Stimulated activated CD4-positive, alpha-beta T cell treated with anti-CD3 and anti-CD28 coated beads, TNF-alpha, amount 100 ng/mL, for 4 hours (primary cell): ENCODE data around the gene HSPB2.
"Not testable (repeated sequence)": the region's sequence is repeated elsewhere in the genome, so short reads cannot be mapped to it uniquely, and the experiment has no call there.

Experiments
- DNase-seq, 3 experiments: peaks; one replicate each; pipeline ENCODE4 v3.0.0-alpha.2; 2020; ENCODE audit warnings: low read depth in 3 of 3

The HSPB2 gene

DNA sequence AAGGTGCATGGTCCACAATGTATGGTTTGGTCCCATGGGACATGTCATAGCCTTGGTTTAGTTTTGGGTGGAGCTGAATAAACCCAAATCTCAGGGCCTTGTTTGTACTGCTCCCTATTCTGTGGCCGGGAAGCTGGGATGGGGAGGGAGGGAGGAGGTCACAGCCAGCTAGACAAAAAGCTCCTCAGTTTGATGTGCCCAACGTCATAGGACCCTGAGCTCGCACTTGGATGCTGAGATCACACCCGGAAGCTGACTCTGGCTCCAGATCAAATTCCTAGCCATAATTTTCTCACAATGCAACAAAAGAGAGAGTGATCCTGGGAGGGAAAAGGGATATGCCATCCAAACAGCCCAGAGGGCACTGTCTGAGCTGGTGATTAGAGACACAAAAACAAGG lies 1.5 kb downstream of the HSPB2 start:
- no peak for DNase-seq

DNA sequence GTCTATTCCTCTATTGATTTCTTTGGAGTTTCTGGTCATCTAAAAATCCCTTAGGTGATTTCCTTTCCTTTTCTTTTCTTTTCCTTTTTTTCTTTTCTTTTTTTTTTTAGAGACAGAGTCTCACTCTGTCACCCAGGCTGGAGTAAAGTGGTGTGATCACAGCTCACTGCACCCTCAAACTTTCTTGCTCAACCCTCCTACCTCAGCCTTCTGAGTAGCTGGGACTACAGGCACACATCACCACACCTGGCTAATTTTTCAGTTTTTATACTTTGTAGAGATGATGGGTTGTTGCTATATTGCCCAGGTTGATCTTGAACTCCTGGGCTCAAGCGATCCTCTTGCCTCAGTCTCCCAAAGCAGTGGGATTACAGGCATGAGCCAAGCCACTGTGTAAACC lies 4.2 kb downstream of the HSPB2 start:
- no peak for DNase-seq

DNA sequence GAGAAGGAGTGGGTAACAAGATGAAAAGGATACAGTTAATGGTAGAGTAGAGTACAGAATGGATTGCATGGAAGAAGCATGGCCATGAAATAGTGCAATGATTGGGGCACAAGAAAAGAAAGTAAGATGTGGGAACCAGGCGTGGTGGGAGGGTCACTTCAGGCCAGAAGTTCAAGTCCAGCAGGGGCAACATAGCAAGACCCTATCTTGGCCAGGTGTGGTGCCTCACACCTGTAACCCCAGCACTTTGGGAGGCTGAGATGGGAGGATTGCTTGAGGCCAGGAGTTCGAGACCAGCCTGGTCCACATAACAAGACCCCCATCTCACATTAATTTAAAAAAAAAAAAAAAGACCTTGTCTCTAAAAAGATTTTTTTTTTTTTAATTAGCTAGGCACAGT lies 4.8 kb downstream of the HSPB2 start:
- no peak for DNase-seq

DNA sequence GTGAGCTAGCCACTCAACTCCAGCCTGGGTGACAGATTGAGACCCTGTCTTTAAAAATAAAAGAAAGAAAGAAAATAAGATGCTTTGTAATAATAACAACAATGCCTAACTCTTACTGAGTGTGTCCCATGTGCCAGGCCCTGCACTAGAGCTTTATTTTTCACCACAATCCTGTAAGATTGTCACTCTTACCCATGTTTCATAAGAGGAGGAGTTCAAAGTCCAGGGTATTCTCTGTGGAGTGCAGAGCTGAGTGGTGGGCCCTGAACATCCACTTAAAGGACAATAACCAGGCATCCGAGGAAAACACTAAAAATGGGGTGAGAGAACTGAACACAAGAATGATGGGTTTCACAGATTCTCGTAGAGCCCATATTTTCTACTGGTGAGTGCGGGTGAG lies 5.3 kb downstream of the HSPB2 start:
- no peak for DNase-seq

DNA sequence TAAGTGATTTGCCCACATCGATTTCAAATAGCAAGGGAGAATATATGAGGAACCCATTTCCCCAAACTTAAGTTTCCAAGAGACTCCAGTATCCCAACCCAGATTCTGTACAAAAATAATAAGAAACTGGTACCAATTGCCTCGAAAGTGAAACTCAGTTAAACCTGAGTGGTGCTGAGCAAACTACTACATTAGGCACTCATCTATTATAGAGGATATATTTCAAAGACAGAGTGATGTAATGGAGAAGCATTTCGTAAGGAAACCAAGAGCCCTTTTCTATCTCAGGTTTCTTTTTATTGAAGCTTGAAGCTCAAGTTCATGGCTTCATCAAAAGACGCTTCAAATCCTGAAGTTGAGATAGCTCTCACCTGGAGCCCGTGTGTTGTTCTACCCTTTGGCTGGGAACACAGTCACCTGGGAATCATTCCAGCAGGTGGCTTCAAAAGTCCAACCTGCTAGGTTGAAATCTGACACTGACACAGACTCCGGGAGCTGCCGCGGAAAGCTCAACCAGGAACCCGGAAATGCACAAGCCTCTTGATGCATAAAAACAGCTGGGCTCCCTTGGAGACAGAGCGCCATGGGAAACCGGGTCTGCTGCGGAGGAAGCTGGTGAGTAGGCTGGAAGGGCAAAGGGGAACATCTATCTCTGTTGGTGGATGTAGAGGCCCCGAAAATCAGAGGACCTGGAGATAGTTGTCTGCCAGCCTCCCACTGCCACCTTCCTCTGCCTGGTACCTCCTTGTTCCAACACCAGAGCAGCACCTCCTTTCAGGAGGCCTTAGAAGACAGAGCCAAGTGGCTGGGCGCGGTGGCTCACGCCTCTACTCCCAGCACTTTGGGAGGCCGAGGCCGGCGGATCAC lies 6.1 kb downstream of the HSPB2 start, which contains the start of gene C11orf52:
Gene C11orf52, plus strand, starts transcription at position 524 of the 867 bp plus-strand sequence. Its CDS starts 60 bp downstream, at position 584.
- DNase-seq, result no peak

DNA sequence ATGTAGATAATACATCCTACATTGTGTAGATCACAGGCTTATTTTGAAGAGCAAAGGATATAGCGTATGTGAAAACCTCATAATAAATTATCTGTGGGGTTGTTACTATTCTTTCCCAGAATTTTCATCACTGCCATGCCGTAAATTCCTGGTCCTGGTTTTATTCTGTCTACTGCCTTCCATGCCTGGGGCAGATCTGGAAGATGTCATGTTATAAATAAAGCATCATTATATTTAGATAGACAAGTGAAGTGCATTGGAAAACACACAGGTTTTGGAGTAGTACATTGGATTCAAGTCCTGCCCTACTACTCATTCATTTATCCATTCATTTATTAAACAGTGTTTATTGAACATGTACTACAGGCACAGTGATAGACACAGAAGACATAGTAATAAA lies 8.4 kb downstream of the HSPB2 start:
- no peak for DNase-seq

DNA sequence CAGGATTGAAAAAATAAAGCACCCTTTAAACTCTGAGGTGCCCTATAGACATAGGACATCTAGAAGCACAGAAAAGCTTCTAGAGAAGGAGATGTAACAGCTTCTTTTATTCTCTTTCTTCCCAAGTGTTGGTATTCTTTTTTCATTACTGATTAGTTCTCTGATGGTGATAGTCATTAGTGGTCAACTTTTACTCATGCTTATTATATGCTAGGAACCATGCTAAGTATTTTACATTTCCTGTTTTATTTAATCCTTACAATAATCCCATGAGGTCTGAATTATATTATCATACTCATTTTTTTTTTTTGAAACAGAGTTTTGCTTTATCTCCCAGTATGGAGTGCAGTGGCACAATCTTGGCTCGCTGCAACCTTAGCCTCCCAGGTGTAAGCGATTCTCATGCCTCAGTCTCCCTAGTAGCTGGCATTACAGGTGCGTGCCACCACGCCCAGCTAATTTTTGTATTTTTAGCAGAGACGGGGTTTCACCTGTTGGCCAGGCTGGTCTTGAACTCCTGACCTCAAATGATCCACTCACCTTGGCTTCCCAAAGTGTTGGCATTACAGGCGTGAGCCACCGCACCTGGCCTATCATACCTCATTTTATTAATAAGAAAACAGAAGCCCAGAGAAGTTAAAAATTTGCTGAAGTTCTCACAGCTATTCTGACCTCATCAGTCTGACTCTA lies 9.2 kb downstream of the HSPB2 start:
- DNase-seq, result no peak

DNA sequence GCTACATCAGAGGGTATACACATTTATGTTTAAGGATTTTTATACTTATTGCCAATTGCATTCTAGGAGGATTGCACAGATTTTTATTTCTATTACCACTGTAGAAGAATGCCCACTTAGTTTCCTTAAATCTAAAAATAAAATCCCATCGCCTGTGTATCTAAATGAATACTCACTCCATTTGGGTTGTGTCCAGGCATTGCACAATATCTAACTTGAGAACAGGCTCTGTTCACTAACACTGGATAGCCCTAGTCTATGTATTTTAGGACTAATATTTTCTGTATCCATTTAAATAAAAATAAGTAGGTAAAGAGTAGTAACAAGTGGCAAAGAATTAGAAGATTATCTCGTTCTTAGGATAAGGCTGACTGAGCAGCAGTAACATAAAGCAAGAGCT lies 10.3 kb downstream of the HSPB2 start:
- DNase-seq, result no peak

DNA sequence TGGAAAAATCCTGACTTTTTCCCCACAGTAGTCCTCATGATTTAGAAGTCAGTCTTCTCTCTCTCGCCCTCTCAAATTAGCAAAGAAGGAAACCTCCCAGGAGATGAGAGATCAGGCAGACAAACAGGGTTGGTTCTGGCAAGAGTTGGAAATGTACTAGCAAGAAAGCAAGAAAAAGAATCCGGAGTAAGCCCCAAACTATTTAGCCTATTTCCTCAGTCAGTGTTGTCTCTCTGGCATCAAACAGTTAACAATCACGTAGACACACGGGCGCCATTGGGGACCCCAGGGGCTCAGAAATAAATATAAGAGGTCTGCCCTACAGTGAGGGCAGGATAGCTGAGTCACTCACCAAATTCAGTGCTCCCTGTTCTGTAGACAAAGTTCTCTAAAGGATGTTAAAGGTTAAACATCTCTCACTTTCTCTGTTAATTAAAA lies 10.8 kb downstream of the HSPB2 start:
- DNase-seq, result no peak

DNA sequence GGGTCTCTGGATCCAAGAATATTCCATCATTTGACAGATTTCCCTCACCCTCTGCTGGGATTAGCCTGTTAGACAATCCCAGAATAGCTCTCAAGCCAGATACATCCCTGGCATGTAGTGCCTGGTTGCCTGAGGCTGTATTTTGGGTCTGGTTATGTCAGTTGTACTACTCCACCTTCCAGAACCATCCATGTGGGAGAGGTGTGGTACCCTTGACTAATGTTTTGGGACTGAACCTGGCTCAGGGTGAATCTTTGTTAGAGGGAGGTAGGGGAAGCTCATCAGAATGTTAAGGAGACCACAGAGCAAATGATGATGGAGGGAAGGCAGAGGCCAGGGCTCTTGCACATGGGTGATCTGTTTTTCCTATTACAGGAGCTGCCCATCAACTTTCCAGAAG lies 11.4 kb downstream of the HSPB2 start:
- no peak for DNase-seq

DNA sequence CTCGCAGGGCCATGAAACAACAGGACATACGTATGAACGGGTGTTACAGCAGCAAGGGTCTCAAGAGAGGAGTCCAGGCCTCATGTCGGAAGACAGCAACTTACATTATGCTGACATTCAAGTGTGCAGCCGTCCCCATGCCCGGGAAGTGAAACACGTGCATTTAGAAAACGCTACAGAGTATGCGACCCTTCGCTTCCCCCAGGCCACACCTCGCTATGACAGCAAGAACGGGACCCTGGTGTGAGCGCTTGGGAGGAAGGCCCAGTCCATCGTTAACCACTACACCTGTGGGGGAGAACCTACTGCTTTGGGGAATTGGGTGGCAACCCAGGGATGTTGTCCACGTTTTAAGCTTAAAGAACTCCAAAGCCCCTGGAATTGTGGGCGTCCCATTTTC lies 13.4 kb downstream of the HSPB2 start:
- no peak for DNase-seq

DNA sequence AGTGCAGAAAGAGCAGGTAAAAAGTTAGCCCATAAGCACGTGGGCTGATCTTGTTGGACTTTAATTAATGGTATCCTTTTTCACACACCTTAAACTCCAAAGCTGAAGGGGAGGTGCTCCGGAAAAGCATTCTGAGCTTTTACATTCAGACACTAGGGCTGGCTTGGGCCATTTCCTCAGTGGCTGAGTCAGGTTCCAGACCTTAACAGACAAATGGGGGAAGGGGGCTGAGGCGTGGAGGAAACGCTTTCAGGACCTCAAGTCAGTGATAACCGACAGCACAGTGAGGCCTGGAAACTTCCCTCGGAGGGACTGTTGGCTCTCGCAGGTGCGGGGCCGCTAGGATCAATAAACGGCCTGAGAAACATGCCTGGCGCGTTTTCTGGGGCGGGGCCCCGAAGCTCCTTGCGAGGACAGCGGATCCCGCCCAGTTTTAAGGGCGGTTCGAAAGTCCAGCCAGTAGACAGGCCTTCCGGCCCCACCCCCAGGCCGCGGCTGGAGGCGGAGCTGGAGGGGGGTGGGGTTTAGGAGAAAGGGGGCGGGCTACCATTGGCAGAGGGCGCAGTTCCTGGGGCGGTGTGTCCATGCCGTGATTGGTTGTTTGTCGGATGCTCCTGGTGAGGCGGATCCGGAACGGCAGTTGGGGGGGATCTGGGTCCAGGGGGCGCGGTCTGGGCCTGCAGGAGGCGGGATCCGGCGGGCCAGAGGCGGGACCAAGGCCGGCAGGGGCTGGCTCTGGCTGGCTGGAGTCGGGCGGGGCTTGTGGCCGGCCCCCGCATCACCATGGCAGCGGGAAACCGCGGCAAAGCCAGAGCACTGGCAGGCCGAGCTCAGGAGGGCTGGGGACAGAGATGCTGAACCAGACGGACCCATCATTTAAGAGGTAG lies 14.2 kb downstream of the HSPB2 start:
- DNase-seq, result peak; percentile 86 to 94 (median 90)

DNA sequence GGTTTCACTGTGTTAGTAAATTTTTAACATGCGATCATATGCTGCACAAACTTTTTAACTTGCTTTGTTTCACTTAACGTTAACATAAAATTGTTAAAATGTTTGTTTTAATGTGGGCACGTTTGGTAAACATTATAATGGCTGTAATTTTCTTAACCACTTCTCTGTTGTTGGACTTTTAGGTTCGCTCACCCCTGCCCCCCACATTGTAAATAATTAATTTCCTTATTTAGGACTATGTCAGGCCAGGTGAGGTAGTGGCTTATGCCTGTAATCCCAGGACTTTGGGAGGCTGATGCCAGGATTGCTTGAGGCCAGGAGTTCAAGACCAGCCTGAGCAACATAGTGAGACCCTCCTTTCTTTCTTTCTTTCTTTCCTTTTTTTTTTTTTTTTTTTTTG lies 17.9 kb downstream of the HSPB2 start:
- no peak for DNase-seq

DNA sequence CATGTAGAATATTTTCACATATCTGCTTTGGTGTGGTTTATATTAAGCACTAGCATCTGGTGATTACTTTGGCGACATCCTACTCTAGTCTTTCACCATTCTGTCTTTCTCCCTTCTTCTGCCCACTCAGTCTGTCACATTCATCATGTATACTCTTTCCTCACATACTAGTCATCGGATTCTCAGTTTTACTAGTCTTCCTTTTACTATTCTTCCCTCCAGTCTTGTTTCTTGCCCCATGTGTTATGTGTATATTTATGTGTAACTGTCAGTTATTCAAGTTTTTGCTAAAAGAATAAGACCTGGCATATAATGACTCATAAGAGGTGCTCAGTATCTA lies 20.0 kb downstream of the HSPB2 start:
- no peak for DNase-seq

DNA sequence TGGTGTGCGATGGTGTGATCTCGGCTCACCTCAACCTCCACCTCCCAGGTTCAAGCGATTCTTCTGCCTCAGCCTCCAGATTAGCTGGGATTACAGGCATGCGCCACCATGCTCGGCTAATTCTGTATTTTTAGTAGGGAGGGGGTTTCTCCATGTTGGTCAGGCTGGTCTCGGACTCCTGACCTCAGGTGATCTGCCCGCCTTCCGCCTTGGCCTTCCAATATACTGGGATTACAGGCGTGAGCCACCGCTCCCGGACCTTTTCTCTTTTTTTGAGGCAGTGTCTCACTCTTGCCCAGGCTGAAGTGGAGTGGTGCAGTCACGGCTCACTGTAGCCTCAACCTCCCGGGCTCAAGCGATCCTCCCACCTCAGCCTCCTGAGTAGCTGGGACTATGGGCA lies 20.6 kb downstream of the HSPB2 start:
- DNase-seq, result not testable (repeated sequence)

DNA sequence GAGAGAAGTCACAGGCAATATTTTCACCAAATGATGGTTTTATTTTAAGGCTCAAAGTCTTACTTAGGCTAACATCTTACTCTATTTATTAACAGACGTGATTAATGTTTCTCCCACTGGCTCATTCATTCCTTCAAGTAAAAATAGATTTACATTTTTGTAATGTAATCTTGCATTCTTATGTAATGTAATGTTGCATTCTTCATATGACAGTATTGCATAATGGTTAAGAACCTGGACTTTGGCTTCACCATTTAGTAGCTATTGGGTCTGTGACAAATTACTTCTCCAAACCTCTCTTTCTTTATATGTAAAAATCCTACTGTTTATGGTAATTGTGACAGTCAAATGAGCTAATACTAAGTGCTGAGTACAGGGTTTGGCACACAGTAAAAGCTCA lies 21.3 kb downstream of the HSPB2 start:
- no peak for DNase-seq

DNA sequence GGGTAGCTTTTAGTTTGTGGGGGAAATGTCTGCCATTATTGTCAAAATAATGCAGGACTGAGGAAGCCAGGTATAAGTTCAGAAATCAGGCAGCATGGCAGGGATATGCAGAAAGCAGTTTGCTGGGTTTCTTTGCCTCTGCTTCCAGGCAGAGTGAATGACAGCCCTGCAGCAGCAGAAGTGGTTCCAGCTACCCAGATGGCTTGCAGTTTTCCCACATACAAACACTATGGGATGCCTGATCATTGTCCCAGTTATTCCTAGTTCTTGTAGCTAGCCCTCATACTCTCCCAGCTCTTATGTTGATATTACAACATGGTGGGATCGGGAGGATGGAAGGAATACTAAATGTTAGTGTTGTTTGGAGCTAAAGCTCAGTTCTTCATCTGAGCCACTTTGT lies 21.8 kb downstream of the HSPB2 start:
- no peak for DNase-seq

DNA sequence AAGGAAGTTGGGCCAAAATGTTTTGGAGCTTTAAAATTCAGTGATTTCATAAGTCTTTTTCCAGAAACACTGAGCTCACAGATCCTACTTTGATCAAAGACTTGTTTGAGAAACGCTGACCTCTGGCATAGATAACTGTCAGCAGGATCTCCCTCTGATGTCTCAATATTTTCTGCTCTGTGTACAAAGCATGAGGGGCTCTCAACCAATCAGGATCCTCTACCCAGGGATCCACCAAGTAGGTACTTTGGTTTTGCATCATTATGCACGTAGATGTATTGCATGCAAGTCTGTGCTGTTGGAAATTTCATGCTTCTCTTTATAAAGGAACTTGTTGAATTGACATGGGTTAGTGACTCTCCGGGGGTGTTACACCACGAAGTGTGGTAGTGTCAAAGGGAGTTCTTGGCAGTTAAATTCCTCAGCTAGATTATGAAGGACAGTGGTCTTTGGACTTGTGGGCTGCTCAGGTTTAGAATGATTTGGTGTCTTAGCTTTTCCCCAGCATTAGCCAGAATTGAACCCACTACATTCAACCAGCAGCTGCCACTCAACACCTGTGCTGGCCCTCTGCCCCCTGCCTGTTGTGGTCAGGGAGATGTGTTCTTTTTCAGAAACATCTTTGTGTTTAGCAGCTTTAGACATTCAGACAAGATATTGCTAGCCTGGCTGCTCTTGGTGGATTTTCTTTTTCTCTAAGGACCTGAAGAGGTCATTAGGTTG lies 22.9 kb downstream of the HSPB2 start:
- no peak for DNase-seq

DNA sequence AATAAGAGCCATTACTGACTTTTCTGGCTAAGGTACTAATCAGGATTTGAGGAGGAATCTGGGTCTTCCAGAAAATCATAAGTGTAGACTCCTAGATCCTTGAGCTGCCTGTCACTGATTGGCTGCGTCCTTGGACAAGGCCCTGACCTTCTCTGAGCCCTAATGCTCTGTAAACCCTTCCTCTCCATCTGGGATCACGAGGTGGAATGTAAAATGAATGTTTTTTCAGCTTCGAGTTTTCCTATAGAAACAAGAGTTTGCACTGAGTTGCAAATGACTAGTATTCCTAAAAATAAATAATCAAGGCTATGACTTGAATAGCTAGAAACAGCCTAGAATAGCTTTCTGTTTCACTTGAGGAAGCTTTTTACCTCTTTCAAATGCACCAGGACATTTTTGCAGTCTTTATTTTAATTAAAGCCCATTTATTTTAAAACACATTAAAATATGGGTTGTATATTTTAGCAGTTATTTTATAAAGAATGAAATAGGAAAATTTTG lies 23.6 kb downstream of the HSPB2 start:
- no peak for DNase-seq

DNA sequence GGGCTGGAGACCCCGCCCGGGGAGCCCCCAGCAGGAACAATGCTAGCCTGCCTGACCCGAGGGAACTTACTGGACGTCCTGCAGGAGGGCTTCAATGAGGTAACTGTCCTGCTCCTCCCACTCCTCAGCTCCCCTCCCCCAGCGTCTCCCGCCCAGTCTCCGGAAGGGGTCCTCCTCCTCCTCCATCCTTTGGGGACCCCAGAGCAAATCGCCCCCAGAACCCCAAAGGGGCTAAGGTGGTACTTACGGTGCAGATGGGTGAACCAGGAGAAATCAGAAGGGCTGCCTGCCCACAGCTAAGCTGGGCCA lies 24.9 kb downstream of the HSPB2 start:
- DNase-seq, result no peak

DNA sequence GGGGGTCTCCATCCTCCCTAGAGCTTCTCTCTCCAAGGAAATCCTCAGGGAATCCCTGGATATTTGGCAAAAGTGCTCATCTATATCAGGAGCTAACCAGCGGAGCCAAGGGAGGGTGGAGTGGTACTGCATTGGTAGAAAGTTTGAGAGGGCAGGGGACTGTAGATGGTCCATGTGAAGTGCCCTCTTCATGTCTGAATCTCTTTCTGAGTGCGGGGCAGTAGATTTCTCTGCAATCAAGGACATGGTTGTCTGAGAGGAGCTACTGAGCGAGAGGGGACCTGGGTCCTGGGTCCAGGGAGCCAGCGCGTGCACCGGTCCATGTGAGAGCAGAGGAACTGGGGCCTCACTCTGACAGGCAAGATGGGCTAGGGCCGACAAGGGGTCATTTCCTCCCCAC lies 25.3 kb downstream of the HSPB2 start:
- no peak for DNase-seq
